PC-9 (cell line): ENCODE results near the gene BMP2K.

Experiments
- CTCF ChIP-seq: fragments of 200-600 bp; sonication (generic); conservative IDR thresholded peaks from 2 replicates; pipeline ENCODE4 v1.6.1; 2017; ENCODE audit warnings: mixed run types, antibody characterized with exemption, mild to moderate bottlenecking, moderate library complexity
- EZH2 ChIP-seq: fragments of 200-600 bp; sonication (generic); IDR thresholded peaks from 2 replicates; pipeline ENCODE4 v1.8.0; 2017; ENCODE audit warnings: antibody characterized with exemption, low read depth

DNA sequence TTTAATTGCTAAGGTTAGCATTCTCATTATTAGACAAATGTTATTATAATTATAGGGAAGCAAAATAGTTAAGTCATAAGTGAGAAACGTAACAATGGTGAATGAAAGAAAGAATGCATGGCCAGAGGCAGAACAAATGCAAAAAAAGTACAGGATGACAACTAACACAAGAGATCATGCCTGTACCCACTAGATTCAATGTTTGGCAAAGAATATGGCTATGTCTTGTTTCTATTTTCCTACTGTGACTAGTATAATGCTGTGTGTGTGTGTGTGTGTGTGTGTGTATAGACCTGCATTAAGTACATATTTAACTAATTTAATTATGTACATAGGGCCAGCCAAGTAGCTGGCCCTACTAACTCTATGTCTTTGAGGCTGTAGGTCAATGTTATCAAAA, 12.9 kb upstream of the BMP2K start:
- TF ChIP-seq CTCF (no peak), EZH2 (no peak)
